ENCODE data around the gene BICD2.

Gene BICD2

GRCh38 chr9:92680166-92681119 lies 84.2 kb downstream of the BICD2 start:
- DNase-seq (ENCODE audit: low read depth) = peak; percentile 22
- H3K4me3 ChIP-seq (ENCODE audit: low read length) = no peak overlapping the region
- no peak for TF ChIP-seq CTCF (conservative IDR thresholded peaks at IDR 0.05; ENCODE audit: low read length)

- H3K4me3 ChIP-seq (ENCODE audit: low read length) = no peak overlapping the region
- DNase-seq (ENCODE audit: low read depth) = no peak
- TF ChIP-seq CTCF (conservative IDR thresholded peaks at IDR 0.05; ENCODE audit: low read length) = no peak
These were observed 85.0 kb downstream of the BICD2 start for GRCh38 chr9:92679413-92680165.

- no peak for TF ChIP-seq CTCF (conservative IDR thresholded peaks at IDR 0.05; ENCODE audit: low read length)
- peak; percentile 76 for DNase-seq (ENCODE audit: low read depth)
- peak overlapping the region; percentile 99 for H3K4me3 ChIP-seq (ENCODE audit: low read length)
These were observed 93.3 kb downstream of the BICD2 start for GRCh38 chr9:92671323-92671722.

- peak; percentile 98 for DNase-seq (ENCODE audit: low read depth)
- no peak for TF ChIP-seq CTCF (conservative IDR thresholded peaks at IDR 0.05; ENCODE audit: low read length)
- H3K4me3 ChIP-seq (ENCODE audit: low read length) = peak within 1 kb of the TSS; percentile 99
These were observed 94.5 kb downstream of the BICD2 start, which contains the start of gene IPPK for GRCh38 chr9:92669890-92670708. Gene IPPK, minus strand, starts transcription at chr9:92670131. Its CDS starts 143 bp downstream, at chr9:92669988.

- H3K4me3 ChIP-seq (ENCODE audit: low read length) = peak overlapping the region; percentile 99
- no peak for TF ChIP-seq CTCF (conservative IDR thresholded peaks at IDR 0.05; ENCODE audit: low read length)
- DNase-seq (ENCODE audit: low read depth) = no peak
These were observed 95.1 kb downstream of the BICD2 start for GRCh38 chr9:92669527-92669889.

- TF ChIP-seq CTCF (conservative IDR thresholded peaks at IDR 0.05; ENCODE audit: low read length) = no peak
- peak overlapping the region; percentile 99 for H3K4me3 ChIP-seq (ENCODE audit: low read length)
- peak; percentile 68 for DNase-seq (ENCODE audit: low read depth)
These were observed 95.7 kb downstream of the BICD2 start for GRCh38 chr9:92668746-92669526.

Measured in AG10803 (cell line).